Gastroesophageal sphincter (tissue), 2 donors: ENCODE data around the gene GNG11.

Experiments
- POLR2A ChIP-seq, 2 donors: fragments of 450-650 bp; IDR thresholded peaks; one replicate each; pipeline ENCODE4 v1.6.1; 2017; ENCODE audit warnings: antibody characterized with exemption in 2 of 2, mild to moderate bottlenecking in 2 of 2, moderate library complexity in 1 of 2
- POLR2AphosphoS5 ChIP-seq: sonication (generic); formaldehyde crosslinking; IDR thresholded peaks from one replicate; pipeline ENCODE4 v1.6.1; 2017; ENCODE audit warnings: antibody characterized with exemption

GRCh38 chr7:93958216-93958615, 36.7 kb downstream of the GNG11 start:
- no peak for TF ChIP-seq POLR2AphosphoS5
- TF ChIP-seq POLR2A (IDR thresholded peaks at IDR 0.05): no peak
